DND-41 (cell line): Measurements from ENCODE around the gene KRAS.

Source experiments
- ATAC-seq: fragments of 200-7000 bp; cut with Tn5 transposase; 3 replicates; pipeline ENCODE4 v1.9.1; 2021; ENCODE audit warnings: low read depth; ENCODE audit not compliant: insufficient read depth
- DNase-seq: peaks from one replicate; pipeline ENCODE4 v3.0.0-alpha.2; 2020
- H2AFZ ChIP-seq: 2 replicates; pipeline ENCODE4 v1.6.0; 2012; ENCODE audit warnings: low read depth, low read length
- H3K27ac ChIP-seq: 2 replicates; pipeline ENCODE4 v1.5.1; 2012; ENCODE audit warnings: low read length, inconsistent platforms
- H3K27me3 ChIP-seq: fragments of 200-600 bp; sonication (generic); 2 replicates; pipeline ENCODE4 v1.6.0; 2012; ENCODE audit warnings: low read length, mild to moderate bottlenecking, inconsistent platforms; ENCODE audit not compliant: insufficient read depth, poor library complexity
- H3K36me3 ChIP-seq: 2 replicates; pipeline ENCODE4 v1.5.1; 2012; ENCODE audit warnings: low read length, inconsistent platforms; ENCODE audit not compliant: insufficient read depth
- H3K4me1 ChIP-seq: 2 replicates; pipeline ENCODE4 v1.5.1; 2012; ENCODE audit warnings: mild to moderate bottlenecking, low read length; ENCODE audit not compliant: insufficient read depth
- H3K4me2 ChIP-seq: 2 replicates; pipeline ENCODE4 v1.6.0; 2012; ENCODE audit warnings: mild to moderate bottlenecking, moderate library complexity, low read length, inconsistent platforms; ENCODE audit not compliant: insufficient read depth
- H3K4me3 ChIP-seq, 2 experiments: fragments of 200-600 bp in 1 of 2; shearing (Covaris generic) in 1 of 2; 2 replicates each; pipeline ENCODE4 v1.5.1; 2012 to 2016; ENCODE audit warnings: inconsistent platforms in 2 of 2, low read length in 2 of 2, mild to moderate bottlenecking in 2 of 2, low read depth in 1 of 2, moderate library complexity in 1 of 2
- H3K79me2 ChIP-seq: 2 replicates; pipeline ENCODE4 v1.6.0; 2012; ENCODE audit warnings: low read length, inconsistent platforms; ENCODE audit not compliant: insufficient read depth
- H3K9ac ChIP-seq: 2 replicates; pipeline ENCODE4 v1.6.0; 2012; ENCODE audit warnings: low read depth, mild to moderate bottlenecking, inconsistent platforms, low read length, moderate library complexity
- H3K9me3 ChIP-seq: 2 replicates; pipeline ENCODE4 v1.5.1; 2012; ENCODE audit warnings: low read length, moderate library complexity, mild to moderate bottlenecking, inconsistent platforms; ENCODE audit not compliant: insufficient read depth, severe bottlenecking
- H4K20me1 ChIP-seq: 2 replicates; pipeline ENCODE4 v1.6.0; 2012; ENCODE audit warnings: low read length; ENCODE audit not compliant: insufficient read depth
- CTCF ChIP-seq: IDR thresholded peaks from 2 replicates; pipeline ENCODE4 v1.5.1; 2012; ENCODE audit warnings: borderline replicate concordance, low read length, moderate library complexity, mild to moderate bottlenecking; ENCODE audit not compliant: poor library complexity, severe bottlenecking; ENCODE audit errors: extremely low read depth
- EZH2 ChIP-seq: IDR thresholded peaks from 3 replicates; pipeline ENCODE4 v1.6.1; 2012; ENCODE audit warnings: borderline replicate concordance, low read depth, mild to moderate bottlenecking, moderate library complexity, low read length, inconsistent platforms; ENCODE audit not compliant: severe bottlenecking

KRAS gene

GRCh38 chr12:25262389-25263074 lies 11.8 kb upstream of the KRAS start:
- no peak for ATAC-seq
- no peak for TF ChIP-seq EZH2
- no peak for TF ChIP-seq CTCF
- H2AFZ ChIP-seq, result no peak overlapping the region

GRCh38 chr12:25257590-25258324 lies 7.0 kb upstream of the KRAS start:
- no peak overlapping the region for H3K9ac ChIP-seq
- ATAC-seq, result no peak
- H3K4me2 ChIP-seq, result no peak overlapping the region
- H3K27ac ChIP-seq, result no peak overlapping the region
- TF ChIP-seq CTCF, result no peak
- no peak for TF ChIP-seq EZH2
- H3K36me3 ChIP-seq, result no peaks in the 10 kb centered on the region
- H3K9me3 ChIP-seq, result no peaks in the 10 kb centered on the region
- H4K20me1 ChIP-seq, result no peaks in the 10 kb centered on the region
- H3K79me2 ChIP-seq, result no peaks in the 10 kb centered on the region
- peaks cover 10% of the 10 kb centered on the region for H3K27me3 ChIP-seq
- H3K4me3 ChIP-seq, result no peak overlapping the region
- no peak for DNase-seq
- no peaks in the 10 kb centered on the region for H3K4me1 ChIP-seq
- H2AFZ ChIP-seq, result no peak overlapping the region

More at GRCh38 chr12:25262389-25263074, 11.8 kb upstream of the KRAS start:
- DNase-seq, result no peak
- Histone ChIP-seq H4K20me1 (no peaks in the 10 kb centered on the region), H3K4me1 (no peaks in the 10 kb centered on the region), H3K36me3 (no peaks in the 10 kb centered on the region), H3K79me2 (no peaks in the 10 kb centered on the region), H3K27ac (no peak overlapping the region), H3K27me3 (peaks cover 18% of the 10 kb centered on the region), H3K9ac (no peak overlapping the region), H3K4me3 (no peak overlapping the region), H3K9me3 (no peaks in the 10 kb centered on the region), H3K4me2 (no peak overlapping the region)

- no peak overlapping the region for H3K4me3 ChIP-seq
- no peak overlapping the region for H3K9ac ChIP-seq
- ATAC-seq (no peak), DNase-seq (no peak)
- peaks cover 13% of the 10 kb centered on the region for H3K27me3 ChIP-seq
- H3K79me2 ChIP-seq, result no peaks in the 10 kb centered on the region
- H3K36me3 ChIP-seq, result no peaks in the 10 kb centered on the region
- peaks cover 2% of the 10 kb centered on the region for H3K4me1 ChIP-seq
- H2AFZ ChIP-seq, result 0 out of 2 replicates have a peak overlapping the region, but pooled peaks have one; percentile 12
- H3K9me3 ChIP-seq, result no peaks in the 10 kb centered on the region
- no peak overlapping the region for H3K27ac ChIP-seq
- no peaks in the 10 kb centered on the region for H4K20me1 ChIP-seq
- H3K4me2 ChIP-seq, result no peak overlapping the region
- TF ChIP-seq EZH2 (no peak), CTCF (no peak)
Observed at GRCh38 chr12:25256826-25257225, 6.1 kb upstream of the KRAS start.
